Activated naive CD4-positive, alpha-beta T cell treated with anti-CD3 and anti-CD28 coated beads for 36 hours (primary cell): ENCODE data around the gene LCNL1. TPM values are rescaled to one million over a fixed set of nuclear protein-coding genes. Genes with fewer than 3 reads are reported as not detected.

Experiments
- CTCF ChIA-PET: fragments of 350-600 bp; sonication (Branson Sonifier 250); formaldehyde crosslinking; loops from one replicate; lab custom pipeline; 2021; ENCODE audit warnings: antibody characterized with exemption; lab: Charles Lee
- DNase-seq: peaks from one replicate; pipeline ENCODE4 v3.0.0-alpha.2; 2020
- H3K27ac Mint-ChIP-seq: one replicate; pipeline ENCODE4 v1.8.0; 2021; ENCODE audit warnings: mild to moderate bottlenecking, mixed read lengths
- H3K27me3 Mint-ChIP-seq: one replicate; pipeline ENCODE4 v1.8.0; 2021; ENCODE audit warnings: low read depth, mixed read lengths
- H3K36me3 Mint-ChIP-seq: one replicate; pipeline ENCODE4 v1.8.0; 2021; ENCODE audit warnings: low read depth, mixed read lengths
- H3K4me1 Mint-ChIP-seq: one replicate; pipeline ENCODE4 v1.8.0; 2021; ENCODE audit warnings: low read depth, mixed read lengths
- H3K4me3 Mint-ChIP-seq: one replicate; pipeline ENCODE4 v1.8.0; 2021; ENCODE audit warnings: mild to moderate bottlenecking, moderate library complexity, mixed read lengths
- H3K9me3 Mint-ChIP-seq: one replicate; pipeline ENCODE4 v1.8.0; 2021; ENCODE audit warnings: mixed read lengths
- intact Hi-C: fragments of 100-400 bp; cut with micrococcal nuclease; formaldehyde crosslinking; loops from one replicate; pipeline ENCODE4 v1.15.1; 2023
- total RNA-seq, 2 experiments: library from RNA; stranded (reverse); gene quantifications; one replicate each; pipeline ENCODE4 v1.2.3, GENCODE V29; 2021

LCNL1 gene
- total RNA-seq, 2 experiments from 2014 or later = not detected

GRCh38 chr9:136942881-136943230, 39.9 kb upstream of the LCNL1 start:
- H3K27me3 Mint-ChIP-seq = no peaks in the 10 kb centered on the region
- CTCF ChIA-PET = no interaction called here
- no peak for DNase-seq
- H3K36me3 Mint-ChIP-seq = peaks cover 20% of the 10 kb centered on the region
- no peaks in the 10 kb centered on the region for H3K9me3 Mint-ChIP-seq
- H3K4me3 Mint-ChIP-seq = peak overlapping the region; percentile 59
- no peak overlapping the region for H3K27ac Mint-ChIP-seq
- H3K4me1 Mint-ChIP-seq = peaks cover 9% of the 10 kb centered on the region
- intact Hi-C loops = loop anchor here (1.0 kb wide), 1 partner anchor 41 kb away; no protein-coding TSS in a partner anchor

GRCh38 chr9:136943291-136944211, 39.2 kb upstream of the LCNL1 start:
- H3K36me3 Mint-ChIP-seq = peaks cover 18% of the 10 kb centered on the region
- peak overlapping the region; percentile 74 for H3K27ac Mint-ChIP-seq
- H3K27me3 Mint-ChIP-seq = no peaks in the 10 kb centered on the region
- CTCF ChIA-PET = interaction anchor here (0.9 kb wide), 1 partner anchor 56 kb away, joined by 3 read pairs; no protein-coding TSS in a partner anchor
- no peaks in the 10 kb centered on the region for H3K9me3 Mint-ChIP-seq
- intact Hi-C loops = loop anchor here (1.0 to 2.0 kb wide), 5 partner anchors 41 to 153 kb away; partner anchors contain the start of genes AJM1, MAN1B1 and TMEM141
- H3K4me1 Mint-ChIP-seq = peaks cover 9% of the 10 kb centered on the region
- DNase-seq = peak; percentile 57
- peak overlapping the region; percentile 77 for H3K4me3 Mint-ChIP-seq

DNA sequence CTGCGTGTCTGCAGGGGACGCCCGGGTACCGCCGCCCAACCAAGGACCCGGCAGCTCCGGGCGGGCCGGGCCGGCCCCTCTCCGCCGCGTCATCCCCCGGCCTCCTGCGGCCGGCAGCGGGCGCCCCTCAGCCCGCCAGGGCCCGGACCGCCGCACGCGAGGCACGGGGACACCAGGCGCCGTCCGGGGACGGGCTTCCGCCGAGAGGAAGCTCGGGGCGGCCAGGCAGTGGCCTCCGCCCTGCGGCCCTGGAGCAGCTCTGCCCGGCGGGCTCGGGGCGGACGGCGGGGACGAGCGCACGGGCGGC, 38.6 kb upstream of the LCNL1 start:
- Mint-ChIP-seq H3K36me3 (peaks cover 14% of the 10 kb centered on the region), H3K27me3 (no peaks in the 10 kb centered on the region), H3K4me1 (peaks cover 9% of the 10 kb centered on the region), H3K4me3 (peak overlapping the region; percentile 77), H3K27ac (peak overlapping the region; percentile 74), H3K9me3 (no peaks in the 10 kb centered on the region)
- intact Hi-C loops = loop anchor here (1.0 to 2.0 kb wide), 4 partner anchors 62 to 153 kb away; partner anchors contain the start of genes AJM1, MAN1B1 and TMEM141
- CTCF ChIA-PET = interaction anchor here (0.8 to 0.9 kb wide), 2 partner anchors 57 to 101 kb away, joined by 3 read pairs; no protein-coding TSS in a partner anchor
- DNase-seq = no peak

DNA sequence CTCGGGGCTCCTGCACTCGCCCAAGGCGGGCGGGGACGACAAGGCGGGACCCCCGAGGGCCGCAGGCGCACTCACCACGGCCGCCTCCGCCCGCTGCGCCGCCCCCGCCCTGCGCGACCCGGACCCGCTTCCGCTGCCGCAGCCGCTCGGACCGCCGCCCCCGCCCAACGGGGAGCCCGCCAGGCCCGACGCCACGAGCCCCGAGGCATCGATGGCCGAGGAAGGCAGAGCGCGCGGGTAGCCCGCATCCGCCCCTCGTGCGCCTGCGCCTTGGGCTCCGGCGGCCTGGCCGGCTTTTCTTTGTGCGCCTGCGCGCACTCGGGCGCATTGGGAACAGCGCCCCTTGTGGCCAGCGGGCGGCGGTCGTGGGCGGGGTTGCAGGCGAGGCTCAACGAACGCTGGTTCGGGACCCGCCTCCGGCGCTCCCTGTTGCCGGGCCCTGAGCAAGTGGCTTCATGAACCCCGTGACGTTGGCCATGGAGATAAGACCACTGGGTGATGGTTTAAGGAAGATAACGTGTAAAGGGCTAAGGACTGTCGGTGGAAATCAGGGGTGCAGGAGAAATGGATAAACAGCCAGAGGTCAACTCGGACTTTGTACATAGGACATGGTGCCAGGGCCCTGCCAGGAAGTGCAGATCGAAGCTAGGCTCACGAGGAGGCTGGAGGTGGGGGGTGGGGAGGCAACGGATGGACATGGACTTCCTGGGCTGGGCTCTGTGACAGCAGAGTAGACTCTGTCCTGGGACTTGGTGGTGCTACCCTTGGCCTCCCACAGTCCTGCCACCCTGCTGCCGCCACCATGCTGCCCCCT, 38.1 kb upstream of the LCNL1 start, which contains the start of the genes C8G and FBXW5:
Gene C8G (plus strand): TSS at position 725 of the 814 bp plus-strand sequence. CDS start 78 bp downstream, at position 803.
Gene FBXW5 (minus strand): TSS at position 220 of the 814 bp plus-strand sequence. CDS start 655 bp downstream, outside the sequence.
- intact Hi-C loops = loop anchor here (1.0 to 2.0 kb wide), 4 partner anchors 62 to 154 kb away; partner anchors contain the start of genes AJM1, MAN1B1 and TMEM141
- peak within 1 kb of the TSS; percentile 81 for H3K27ac Mint-ChIP-seq
- DNase-seq = peak; percentile 94
- H3K4me3 Mint-ChIP-seq = peak within 1 kb of the TSS; percentile 77
- no peaks in the 10 kb centered on the region for H3K9me3 Mint-ChIP-seq
- H3K36me3 Mint-ChIP-seq = peaks cover 11% of the 10 kb centered on the region
- CTCF ChIA-PET = interaction anchor here (0.6 to 1.1 kb wide), 4 partner anchors 49 to 101 kb away, joined by 3 to 4 read pairs (median 3); no protein-coding TSS in a partner anchor
- H3K4me1 Mint-ChIP-seq = peaks cover 9% of the 10 kb centered on the region
- H3K27me3 Mint-ChIP-seq = no peaks in the 10 kb centered on the region

- Mint-ChIP-seq H3K4me3 (no peak overlapping the region), H3K36me3 (peaks cover 11% of the 10 kb centered on the region), H3K4me1 (peaks cover 9% of the 10 kb centered on the region), H3K27me3 (no peaks in the 10 kb centered on the region), H3K9me3 (no peaks in the 10 kb centered on the region), H3K27ac (no peak overlapping the region)
- CTCF ChIA-PET = interaction anchor here (0.6 to 1.1 kb wide), 2 partner anchors 48 to 89 kb away, joined by 3 to 4 read pairs; no protein-coding TSS in a partner anchor
- intact Hi-C loops = loop anchor here (2.0 kb wide), 1 partner anchor 155 kb away; the partner anchor contains the start of gene TMEM141
- DNase-seq = no peak
Observed at GRCh38 chr9:136945333-136946227, 37.2 kb upstream of the LCNL1 start.

DNA sequence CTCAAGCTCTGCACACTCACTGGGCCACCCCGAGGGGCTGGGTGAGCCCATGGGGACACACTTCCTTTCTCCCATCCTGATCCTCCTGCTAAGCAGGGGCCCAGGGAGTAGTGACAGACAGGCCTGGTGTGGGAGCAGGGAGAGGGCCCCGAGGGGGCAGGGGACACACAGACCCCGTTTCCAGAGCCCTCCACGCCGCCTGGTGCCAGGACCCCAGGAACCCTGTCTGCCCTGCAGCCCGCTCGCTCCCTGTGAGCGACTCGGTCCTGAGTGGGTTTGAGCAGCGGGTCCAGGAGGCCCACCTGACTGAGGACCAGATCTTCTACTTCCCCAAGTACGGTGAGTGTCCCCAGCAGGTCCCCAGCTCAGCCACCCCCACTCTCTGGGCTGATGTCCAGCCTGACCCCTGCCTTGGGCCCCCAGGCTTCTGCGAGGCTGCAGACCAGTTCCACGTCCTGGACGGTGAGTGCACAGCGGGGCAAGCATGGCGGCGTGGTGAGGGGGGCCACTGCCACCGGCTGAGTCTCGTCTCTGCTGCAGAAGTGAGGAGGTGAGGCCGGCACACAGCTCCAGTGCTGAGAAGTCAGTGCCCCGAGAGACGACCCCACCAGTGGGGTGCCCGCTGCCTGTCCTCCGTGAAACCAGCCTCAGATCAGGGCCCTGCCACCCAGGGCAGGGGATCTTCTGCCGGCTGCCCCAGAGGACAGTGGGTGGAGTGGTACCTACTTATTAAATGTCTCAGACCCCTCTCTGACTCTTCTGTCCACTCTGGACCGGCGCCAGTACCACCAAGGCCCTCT, 36.4 kb upstream of the LCNL1 start:
- no peak overlapping the region for H3K27ac Mint-ChIP-seq
- H3K36me3 Mint-ChIP-seq = peaks cover 9% of the 10 kb centered on the region
- peaks cover 9% of the 10 kb centered on the region for H3K4me1 Mint-ChIP-seq
- CTCF ChIA-PET = interaction anchor here (1.1 to 2.7 kb wide), 2 partner anchors 89 kb away, joined by 4 to 30 read pairs; no protein-coding TSS in a partner anchor
- intact Hi-C loops = no loop called here
- no peaks in the 10 kb centered on the region for H3K27me3 Mint-ChIP-seq
- no peaks in the 10 kb centered on the region for H3K9me3 Mint-ChIP-seq
- DNase-seq = no peak
- H3K4me3 Mint-ChIP-seq = no peak overlapping the region

- Mint-ChIP-seq H3K4me3 (no peak overlapping the region), H3K27ac (no peak overlapping the region)
- CTCF ChIA-PET = interaction anchor here (1.0 to 2.7 kb wide), 9 partner anchors 19 to 128 kb away, joined by 3 to 30 read pairs (median 4); partner anchors contain the start of gene AJM1
Observed at GRCh38 chr9:136947028-136947891, 35.5 kb upstream of the LCNL1 start.

DNA sequence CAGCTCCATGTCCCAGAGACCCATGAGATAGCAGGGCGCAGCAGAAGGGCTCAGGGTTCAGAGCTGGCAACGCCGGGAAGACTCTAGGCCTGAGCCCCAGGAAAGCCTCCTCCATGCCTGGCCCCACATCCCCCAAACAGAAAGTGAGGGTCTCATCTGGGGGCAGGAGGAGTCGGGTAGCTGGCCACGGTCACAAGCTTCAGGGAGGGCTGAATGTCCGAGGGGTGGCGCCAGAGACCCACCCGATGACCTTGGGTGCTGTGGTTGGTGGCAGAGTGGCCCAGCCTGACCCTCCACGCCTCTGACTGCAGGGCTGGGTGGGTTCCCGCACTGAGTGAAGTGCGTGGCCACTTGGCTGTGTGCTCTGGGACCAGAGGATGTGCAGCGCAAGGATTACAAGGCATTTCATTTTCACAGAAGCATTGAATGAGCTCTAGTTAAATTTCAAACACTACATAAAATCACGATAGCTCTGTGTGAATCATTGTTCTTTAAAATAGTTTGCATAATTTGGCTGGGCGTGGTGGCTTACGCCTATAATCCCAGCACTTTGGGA, 34.8 kb upstream of the LCNL1 start:
- no peaks in the 10 kb centered on the region for H3K36me3 Mint-ChIP-seq
- H3K4me3 Mint-ChIP-seq = no peak overlapping the region
- peaks cover 7% of the 10 kb centered on the region for H3K4me1 Mint-ChIP-seq
- intact Hi-C loops = loop anchor here (1.0 kb wide), 1 partner anchor 87 kb away; no protein-coding TSS in a partner anchor
- DNase-seq = peak; percentile 42
- H3K27me3 Mint-ChIP-seq = no peaks in the 10 kb centered on the region
- no peaks in the 10 kb centered on the region for H3K9me3 Mint-ChIP-seq
- CTCF ChIA-PET = interaction anchor here (0.7 to 2.7 kb wide), 14 partner anchors 11 to 294 kb away, joined by 3 to 30 read pairs (median 3); partner anchors contain the start of genes AJM1, MAN1B1 and SAPCD2
- no peak overlapping the region for H3K27ac Mint-ChIP-seq

More at GRCh38 chr9:136947028-136947891, 35.5 kb upstream of the LCNL1 start:
- Mint-ChIP-seq H3K27me3 (no peaks in the 10 kb centered on the region), H3K4me1 (peaks cover 7% of the 10 kb centered on the region), H3K9me3 (no peaks in the 10 kb centered on the region), H3K36me3 (peaks cover 5% of the 10 kb centered on the region)
- DNase-seq = no peak
- intact Hi-C loops = no loop called here

DNA sequence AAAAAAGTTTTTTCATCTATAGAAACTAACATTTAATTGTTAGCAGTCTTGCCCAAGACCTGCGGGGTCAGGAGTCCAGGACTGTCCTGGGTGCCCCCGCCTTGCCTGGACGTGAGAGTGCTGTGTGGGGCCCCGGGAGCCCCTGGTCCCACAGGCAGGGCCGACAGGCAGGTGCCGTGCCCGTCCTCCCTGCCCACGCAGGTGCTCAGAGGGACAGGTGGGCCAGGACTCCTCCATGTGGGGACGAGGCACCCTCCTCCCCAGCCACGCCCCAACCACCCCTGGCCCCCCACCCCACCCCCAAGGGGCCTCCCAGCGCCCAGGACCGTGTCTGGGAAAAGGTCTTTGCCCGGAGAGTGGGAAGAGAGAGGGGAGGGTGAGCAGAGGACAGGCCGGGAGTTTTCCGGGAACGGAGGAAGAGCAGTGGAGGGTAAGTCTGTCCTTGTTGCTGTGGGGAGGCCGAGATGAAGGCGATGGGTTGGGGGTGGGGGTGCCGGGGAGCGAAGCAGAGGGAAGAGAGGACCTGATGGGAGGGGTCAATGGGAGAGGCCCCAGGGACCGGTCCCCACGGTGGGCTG, 33.5 kb upstream of the LCNL1 start:
- no peak for DNase-seq
- intact Hi-C loops = no loop called here
- Mint-ChIP-seq H3K27me3 (no peaks in the 10 kb centered on the region), H3K4me3 (peak overlapping the region; percentile 80), H3K9me3 (no peaks in the 10 kb centered on the region), H3K36me3 (no peaks in the 10 kb centered on the region), H3K4me1 (peaks cover 4% of the 10 kb centered on the region), H3K27ac (peak overlapping the region; percentile 71)
- CTCF ChIA-PET = interaction anchor here (2.7 kb wide), 1 partner anchor 86 kb away, joined by 30 read pairs; no protein-coding TSS in a partner anchor
